Fibroblast of skin of left biceps (primary cell): ENCODE measurements around the gene ITPA.

Experiments
- DNase-seq, 2 experiments: peaks; one replicate each; pipeline ENCODE4 v3.0.0-alpha.2; 2013; ENCODE audit warnings: low read depth in 2 of 2

The ITPA gene

DNA sequence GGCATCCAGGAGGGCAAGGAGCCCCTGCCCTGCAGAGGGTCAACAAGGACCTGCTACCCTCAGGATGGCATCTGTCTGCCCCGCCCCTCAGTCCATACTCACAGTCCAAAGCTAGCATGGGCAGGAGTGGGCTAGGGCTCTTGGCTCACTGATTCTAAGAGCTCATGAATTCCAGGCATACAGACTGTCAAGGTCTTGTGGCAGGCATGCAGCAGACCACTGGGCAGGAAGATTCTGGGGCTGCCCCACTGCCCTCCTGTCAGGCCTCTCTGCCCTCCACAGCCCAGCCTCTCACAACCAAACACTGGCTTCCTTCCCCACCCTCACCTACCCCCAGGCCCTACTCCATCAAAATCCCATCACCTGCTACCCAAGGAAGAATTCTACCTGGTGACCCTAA lies 35.3 kb downstream of the ITPA start:
- DNase-seq: no peak

DNA sequence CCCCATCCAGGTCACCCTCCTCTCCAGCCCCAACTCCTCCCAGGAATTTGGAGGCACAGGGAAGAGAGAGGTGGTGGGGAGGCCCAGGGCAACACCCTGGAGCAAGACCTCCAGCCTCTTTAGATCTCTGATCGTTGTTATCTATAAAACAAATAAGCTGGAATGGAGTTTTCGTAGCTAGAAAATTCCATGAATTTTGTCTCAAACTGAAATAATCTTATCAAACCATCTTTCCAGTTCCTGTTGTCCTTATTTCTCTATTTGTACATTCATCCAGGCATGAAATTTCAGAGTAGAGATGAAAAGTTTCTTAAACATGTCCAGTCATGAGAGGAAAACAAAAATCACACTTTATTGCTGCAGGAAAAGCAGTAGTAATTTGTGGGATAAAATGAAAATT lies 35.9 kb downstream of the ITPA start:
- no peak for DNase-seq

DNA sequence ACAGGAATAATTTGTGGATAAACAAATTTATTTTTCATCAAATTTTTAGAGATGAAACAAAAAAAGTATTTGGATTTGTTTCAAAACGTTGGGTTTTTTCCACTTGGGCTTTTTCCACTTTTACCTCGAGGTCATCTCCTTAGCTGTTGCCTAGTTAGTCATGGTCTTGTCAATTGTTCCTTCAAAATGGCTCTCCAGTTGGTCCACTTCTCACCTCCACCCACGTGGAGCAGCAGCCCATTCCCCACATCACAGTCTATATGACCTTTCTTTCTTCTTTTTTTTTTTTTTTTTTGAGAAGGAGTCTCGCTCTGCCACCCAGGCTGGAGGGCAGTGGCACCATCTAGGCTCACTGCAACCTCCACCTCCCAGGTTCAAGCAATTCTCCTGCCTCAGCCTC lies 36.4 kb downstream of the ITPA start:
- DNase-seq: no peak

DNA sequence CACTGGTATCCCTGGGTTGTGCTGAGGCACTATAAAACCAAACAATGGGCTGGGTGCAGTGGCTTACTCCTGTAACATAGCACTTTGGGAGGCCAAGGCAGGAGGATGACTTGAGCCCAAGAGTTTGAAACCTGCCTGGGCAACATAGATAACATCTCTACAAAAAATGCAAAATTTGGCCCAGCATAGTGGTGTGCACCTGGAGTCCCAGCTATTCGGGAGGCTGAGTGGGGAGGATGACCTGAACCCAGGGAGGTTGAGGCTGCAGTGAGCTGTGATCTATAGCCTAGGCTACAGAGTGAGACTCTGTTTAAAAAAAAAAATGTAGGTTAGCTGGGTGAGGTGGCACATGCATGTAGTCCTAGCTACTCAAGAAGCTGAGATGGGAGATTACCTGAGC lies 37.4 kb downstream of the ITPA start:
- DNase-seq: no peak

DNA sequence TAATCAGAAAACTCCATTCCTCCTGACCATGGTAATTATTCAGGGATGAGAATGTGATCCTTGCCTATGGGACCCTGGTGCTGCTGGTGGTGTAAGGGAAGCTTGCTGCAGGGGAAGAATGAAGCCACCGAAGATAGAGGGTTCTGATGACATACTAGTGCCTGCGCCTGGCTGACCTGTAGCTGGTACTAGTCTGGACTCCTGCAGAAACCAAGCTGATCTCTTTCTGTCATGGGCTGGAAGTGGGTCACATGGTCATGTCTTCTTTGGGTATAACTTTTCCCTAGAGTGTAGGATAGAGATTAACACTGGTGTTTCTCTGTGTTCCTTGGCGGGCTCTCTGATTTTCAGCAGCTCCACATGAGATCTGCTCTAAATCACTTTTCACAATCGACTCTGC lies 38.3 kb downstream of the ITPA start:
- DNase-seq: no peak

DNA sequence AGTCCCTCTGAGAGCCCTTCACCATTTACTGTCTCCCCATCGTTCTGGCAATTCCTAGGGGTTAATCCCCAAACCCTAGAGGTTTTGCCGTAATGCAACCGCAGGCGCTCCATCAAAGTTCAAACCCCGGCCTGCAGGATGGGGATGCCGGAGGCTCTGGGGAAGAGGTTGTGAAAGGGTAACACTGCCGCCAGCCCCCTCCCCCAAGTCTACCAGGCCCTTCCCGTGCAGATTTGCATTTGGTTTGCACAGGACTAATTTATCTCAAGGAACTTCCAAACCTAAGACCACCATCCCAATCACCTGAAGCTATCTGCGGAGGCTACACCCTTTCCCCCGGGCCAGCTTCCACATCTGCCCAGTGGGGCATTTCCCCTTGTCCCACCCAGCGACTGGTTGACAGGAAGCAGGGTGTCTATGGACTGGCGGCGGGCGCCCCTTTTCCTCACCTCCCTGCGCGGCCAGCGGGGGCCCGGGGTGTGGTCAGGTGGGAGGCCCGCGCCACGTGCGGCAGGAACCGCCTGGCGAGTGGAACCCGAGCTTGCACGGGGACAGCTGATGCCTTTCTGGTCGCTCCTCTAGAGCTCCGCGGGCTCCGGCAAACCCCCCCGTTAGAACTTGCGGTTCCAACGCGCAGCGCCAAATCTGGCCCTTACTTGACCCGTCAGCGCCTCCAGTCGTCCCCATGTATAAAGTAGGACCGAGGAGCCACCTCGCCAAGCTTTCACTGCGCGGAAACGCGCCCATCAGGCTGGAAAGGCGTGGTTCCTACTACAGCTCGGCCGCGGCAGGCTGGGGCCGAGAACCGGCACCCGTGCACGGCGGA lies 39.1 kb downstream of the ITPA start:
- DNase-seq: no peak

DNA sequence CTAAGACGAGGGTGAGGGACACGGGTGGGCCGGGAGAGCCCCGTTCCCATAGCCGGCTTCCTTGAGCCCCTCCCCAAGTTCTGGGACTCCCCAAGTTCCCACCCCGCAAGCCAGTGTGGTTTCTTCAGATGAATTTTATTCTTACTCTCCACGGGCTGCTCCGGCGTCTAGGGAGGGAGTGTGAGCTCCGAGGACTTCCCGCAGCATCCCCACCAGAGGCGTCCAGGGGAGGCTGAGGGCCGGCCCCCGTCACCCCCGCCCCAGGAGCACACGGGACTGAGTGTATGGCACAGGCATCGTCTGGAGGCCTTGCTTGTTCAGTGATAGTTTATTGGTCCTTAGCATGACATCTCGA lies 39.7 kb downstream of the ITPA start:
- DNase-seq: no peak

DNA sequence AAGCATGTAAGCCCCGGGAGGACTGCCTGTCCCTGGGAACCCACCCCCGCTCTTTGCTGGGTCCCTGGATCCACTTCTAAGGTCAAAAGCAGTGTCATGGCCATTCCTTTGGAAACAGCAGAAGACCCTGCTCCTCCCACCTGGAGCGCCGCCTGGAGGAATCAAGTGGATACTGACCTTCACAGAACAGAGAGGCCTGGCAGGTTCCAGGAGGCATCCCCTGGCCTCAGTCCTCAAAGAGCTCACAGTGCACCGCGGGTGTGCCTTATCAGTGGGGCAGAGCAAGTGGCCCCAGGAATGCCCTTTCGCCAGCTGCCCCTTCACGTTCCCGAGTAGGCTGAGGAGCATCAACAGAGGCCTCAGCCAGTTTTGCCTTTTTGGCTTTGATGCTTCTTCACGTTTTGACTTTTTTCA lies 40.8 kb downstream of the ITPA start:
- no peak for DNase-seq

DNA sequence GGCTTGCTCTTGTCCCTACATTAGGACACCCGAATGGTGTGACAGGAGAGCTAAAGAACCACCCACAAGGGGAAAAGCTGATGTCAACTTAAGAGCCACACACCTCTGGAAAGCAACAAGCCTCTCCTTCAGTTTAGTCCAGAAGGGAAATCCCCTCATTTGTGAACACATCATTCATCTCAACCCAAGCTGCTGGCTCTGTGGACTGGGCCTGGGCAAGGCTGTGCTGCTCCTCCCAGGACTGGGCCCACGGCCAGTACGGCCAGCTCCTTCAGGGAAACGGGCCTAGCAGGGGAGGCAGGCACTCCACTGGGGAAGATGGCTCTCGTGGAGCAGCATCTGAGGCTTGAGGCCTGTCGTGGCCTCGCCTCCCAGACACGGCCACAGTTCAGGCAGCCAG lies 42.5 kb downstream of the ITPA start:
- no peak for DNase-seq

DNA sequence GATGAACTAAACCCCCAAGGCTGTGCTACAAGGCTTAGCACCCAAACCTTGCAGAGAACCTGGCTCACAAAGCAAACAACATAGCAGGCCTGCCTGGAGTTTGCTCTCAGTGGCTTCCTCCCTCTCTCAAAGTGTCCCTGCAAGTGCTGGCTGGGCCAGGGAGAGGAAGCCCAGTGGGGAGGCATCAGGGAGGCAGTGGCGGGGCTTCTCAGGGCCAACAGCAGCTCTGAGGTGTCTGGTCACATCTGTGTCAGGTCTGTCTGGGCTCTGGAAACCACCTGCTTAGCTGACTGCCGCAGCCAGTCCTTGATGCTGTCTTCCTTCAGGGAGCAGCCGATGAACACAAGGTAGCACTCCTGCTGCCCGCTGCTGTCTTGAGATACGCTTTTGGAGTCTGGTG lies 46.4 kb downstream of the ITPA start:
- no peak for DNase-seq

DNA sequence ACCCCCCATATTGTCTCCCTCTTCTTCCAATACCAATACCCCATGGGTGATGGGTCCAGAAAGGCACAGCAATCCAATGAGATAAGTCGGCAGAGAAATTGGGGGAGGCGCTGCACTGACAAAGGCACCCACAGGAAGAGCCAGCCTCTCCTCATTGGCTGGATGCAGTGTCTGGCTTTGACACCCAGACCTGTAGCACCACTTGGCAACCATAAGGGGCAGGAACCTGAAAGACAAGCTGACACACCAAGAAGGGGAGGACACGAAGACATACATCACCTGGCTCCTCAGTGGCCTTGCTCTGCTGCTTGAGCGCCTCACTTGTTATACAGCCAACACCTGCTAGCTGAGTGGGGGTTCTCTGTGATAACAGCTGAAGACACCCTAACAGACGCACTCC lies 49.1 kb downstream of the ITPA start:
- DNase-seq: no peak

DNA sequence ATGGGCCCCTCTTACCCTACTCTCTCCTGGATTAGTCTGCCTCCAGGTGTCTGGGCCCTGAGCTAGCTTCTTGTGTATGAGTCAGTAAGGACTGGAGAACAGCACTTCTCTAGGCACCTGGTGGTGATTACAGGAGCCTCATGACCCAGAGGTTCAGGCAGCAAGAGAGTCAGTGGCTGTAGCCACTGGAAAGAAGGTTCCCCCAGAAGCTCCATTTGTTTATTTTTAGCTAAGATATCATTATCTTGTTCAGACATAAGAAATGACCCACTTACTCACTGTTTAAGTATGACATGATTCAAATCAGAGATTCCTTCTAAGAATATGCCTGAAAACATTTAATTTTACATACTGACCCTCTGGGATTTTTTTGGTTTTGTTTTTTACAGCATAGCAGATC lies 53.3 kb downstream of the ITPA start:
- no peak for DNase-seq

DNA sequence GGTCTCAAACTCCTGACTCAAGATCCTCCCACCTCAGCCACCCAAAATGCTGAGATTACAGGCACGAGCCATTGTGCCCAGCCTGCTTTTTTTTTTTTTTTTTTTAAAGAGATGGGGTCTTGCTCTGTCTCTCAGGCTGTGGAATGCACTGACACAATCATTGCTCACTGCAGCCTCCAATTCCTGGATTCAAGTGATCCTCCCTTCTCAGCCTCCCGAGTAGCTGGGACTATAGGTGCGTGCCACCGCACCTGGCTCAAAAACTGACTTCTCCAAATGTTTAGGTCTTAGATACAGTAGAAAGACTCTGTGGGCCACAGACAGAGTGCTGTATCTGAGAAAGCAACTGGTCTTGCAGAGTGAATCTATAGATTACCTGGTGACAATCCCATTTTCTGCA lies 60.8 kb downstream of the ITPA start:
- DNase-seq: no peak

DNA sequence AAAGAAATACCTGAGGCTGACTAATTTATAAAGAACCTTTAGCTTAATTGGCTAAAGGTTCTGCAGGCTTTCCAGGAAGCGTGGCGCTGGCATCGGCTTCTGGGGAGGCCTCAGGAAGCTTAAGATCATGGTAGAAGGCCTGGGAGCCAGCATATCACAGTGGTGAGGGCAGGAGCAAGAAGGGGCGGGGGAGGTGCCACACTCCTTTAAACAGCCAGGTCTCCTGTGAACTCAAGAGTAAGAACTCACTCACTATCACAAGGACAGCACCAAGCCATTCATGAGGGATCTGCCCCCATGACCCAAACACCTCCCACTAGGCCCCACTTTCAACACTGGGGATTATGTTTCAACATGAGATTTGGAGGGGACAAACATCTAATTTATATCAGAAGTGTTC lies 64.1 kb downstream of the ITPA start:
- no peak for DNase-seq
